ENCODE data around the gene ACSL3.

Gene ACSL3

DNA sequence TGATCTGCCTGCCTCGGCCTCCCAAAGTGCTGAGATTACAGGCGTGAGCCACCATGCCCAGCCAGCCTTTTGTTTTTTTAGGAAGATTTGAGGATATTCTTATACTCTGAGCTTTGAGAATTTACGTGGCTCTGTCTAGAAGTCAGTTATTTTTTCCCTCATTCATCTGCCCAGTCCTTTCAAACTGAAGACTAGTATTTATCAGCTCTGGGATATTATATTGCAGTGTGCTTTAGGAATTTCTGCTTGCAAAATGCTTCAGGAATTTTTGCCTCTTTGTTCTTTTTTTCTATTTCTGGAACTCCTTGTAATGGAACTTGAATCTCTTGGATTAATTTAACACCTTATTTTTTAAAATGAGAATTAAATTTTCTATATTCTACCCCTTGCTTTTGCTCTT is 22.6 kb downstream of the ACSL3 start:
- DNase-seq (ENCODE audit: low spot score), result no peak

DNA sequence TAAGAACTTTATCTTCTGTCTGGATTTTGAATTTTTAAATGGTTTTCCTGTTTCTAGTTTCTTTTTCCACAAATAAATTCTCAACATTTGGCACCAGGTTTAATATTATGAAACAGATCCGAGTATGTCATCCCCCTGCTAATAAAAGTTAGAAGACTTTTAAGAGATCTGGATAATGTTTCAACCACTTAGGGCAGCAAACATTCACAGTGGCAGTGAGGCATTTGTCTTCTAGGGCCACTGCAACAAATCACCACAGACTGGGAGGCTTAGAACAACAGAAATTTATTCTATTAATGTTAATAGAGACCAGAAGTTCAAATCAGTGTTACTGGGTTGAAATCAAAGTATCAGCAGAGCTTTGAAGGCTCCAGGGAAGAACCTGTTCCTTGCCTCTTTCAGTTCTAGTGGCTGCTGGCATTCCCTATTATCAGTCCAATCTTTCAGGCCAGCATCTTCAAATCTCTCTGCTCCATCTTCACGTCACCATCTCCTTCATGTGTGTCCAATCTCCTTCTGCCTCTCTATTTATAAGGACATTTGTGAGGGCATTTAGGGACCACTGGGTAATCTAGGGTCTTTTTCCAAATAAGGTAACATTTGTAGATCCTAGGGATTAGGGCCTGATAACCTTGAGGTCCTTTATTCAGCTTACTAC is 23.4 kb downstream of the ACSL3 start:
- no peak for DNase-seq (ENCODE audit: low spot score)

DNA sequence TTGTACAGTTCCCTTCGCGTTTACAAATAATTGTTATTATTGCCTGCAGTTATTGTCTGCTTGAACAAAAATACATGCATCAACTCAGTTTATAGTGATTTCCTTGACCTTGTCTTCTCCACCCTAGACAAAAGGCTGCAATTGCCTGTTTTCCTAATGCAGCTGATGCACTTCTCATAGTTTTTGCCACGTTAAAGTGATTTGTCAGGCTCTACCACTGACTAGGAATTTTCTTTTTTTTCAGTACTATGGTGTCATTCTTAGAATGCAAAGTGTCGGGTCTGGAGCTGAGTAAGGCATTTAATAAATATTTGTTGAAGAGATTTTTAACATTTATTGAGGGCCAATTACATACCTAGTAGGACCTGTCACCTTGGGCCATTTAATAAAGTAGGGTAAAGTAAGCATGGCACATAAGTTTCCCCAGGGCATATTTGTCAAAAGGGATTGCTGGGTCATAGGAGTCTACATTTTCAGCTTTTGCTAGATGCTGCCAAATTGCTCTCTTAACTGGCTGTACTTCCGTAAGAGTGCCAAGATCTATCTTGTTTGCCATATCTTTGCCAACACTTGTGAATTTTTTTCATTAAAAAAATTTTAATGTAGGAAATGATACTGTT is 24.1 kb downstream of the ACSL3 start:
- no peak for DNase-seq (ENCODE audit: low spot score)

DNA sequence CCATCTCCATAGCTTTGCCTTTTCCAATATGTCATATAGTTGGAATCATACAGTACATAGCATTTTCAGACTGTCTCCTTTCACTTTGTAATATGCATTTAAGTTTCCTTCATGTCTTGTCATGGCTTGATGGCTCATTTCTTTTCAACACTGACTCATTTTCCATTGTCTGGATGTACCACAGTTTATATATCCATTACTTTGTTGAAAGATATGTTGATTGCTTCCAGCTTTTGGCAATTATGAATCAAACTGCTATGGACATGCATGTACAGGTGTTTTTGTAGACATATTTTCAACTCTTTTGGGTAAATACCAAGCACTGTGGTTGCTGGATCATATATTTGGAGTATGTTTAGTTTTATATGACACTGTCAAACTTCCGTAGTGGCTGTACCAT is 26.3 kb downstream of the ACSL3 start:
- DNase-seq (ENCODE audit: low spot score), result no peak

DNA sequence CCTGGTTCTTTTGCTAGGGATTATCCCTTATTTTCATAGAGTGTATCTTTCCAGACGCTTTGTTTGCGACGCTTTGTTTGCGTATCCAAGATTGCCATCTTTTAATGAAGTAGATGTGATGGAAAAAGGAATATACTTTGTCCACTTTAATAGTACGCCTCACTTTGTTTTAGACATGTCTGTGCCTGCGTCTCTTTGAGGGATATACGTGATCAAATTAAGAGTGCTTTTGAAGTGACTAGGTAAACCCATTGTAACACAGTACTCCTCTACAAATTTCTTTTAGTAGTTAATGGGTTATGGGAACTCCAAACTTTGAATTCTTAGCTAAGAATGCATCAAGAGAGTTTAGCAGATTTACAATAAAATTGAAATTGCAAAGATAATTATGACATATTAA is 27.9 kb downstream of the ACSL3 start:
- no peak for DNase-seq (ENCODE audit: low spot score)

DNA sequence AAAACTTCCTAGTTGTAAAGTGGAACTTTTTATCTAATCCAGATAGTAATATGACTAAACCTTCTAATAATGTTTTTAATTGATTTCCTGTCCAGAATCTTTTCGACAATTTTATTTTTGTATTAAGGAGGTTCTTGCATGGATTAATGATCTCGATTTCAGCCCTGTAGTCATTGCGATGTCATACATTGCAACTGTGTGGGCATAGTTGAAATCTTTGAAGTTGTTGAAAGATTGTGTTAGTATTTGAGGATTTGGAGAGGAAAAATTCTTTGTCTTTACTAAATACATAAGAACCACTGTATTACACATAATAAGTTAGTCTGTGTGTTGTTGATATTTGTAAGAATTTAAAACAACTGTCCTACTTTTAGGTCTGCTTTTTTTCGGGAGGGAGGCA is 31.1 kb downstream of the ACSL3 start:
- no peak for DNase-seq (ENCODE audit: low spot score)

DNA sequence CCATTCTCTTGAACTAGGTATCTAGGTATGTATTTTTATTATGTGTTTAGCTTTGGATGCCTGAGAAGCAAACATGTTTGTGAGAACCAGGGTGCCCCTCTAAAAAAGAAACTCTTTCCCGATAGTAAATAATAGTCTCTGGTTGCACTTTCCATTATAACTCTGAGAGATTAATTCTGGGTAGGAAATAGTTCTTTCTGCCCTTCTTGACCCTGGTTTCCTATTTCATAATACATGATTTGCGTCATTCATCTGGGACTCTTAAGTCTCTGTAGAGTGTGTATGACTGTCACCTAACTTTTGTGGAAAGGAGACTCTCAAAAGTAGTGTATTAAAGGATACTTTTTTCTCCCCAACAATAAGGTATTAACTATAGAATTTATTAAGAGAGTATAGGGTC is 31.5 kb downstream of the ACSL3 start:
- DNase-seq (ENCODE audit: low spot score), result no peak

DNA sequence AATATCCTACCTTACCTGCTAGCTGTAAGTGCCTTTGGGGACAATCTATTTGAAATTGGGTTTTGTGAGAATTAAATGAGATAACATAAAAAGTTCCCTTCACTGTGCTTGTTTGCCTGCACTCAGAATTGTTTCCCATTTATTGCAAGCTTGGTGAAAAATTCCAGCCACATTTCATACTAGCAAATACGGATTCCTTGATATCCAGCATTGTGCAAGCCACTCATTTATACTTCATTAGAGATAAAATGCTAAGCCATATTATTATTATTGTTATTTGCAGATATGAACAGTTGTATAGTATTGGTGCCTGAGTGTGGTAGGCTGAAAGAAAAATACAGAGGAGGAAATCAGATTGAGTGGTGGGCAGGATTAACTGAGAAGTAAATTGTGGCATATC is 31.9 kb downstream of the ACSL3 start:
- DNase-seq (ENCODE audit: low spot score), result no peak

DNA sequence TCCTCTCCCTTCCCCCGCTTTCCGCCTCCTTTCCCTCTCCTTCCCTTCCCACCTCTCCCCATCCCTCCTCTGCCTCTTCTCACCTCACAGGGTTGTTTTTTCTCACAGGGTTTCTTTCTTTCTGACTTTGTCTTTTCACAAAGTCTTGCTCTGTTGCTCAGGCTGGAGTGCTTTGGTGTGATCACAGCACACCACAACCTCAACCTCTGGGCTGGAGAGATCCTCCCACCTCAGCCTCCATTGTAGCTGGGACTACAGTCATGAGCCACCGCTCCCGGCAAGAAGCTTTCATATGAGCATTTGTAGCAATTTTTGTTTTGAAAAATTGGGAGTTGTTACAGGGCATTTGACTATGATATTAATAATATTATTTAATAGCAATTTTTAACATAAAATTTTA is 32.9 kb downstream of the ACSL3 start:
- DNase-seq (ENCODE audit: low spot score), result no peak

DNA sequence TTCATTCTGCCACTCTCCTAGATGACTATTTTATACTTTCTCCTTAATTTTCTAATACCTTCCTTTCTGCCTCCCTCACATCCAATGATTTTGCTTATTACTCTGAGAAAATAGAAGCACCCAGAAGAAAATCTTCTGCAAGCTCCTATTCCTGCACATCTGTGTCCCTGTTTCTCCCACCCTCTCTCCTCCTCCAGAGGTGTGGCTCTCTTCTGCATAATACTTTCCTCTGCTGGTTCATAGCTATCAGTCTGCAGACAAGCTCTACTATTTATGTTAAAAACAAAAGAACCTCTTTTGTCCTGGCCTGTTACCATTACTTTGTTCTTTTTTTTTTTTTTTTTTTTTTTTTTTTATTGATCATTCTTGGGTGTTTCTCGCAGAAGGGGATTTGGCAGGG is 34.3 kb downstream of the ACSL3 start:
- DNase-seq (ENCODE audit: low spot score), result no peak

DNA sequence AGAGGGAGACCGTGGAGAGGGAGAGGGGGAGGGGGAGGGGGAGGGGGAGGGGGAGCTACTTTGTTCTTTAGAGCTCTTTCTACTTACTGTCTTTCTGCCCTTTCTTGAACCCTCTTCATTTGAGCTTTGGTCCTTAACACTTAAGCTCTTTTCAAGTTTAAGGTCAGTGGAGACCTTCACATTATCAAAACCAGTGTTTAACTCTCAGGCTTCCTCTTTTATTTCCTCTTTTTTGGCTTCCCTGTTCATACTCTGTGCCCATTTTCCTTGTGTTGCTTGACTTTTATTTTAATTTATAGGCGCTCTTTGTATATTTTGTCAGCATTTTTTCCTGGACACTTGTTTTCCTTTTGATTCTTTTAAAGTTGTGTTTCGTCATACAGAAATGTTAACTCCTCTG is 37.1 kb downstream of the ACSL3 start:
- DNase-seq (ENCODE audit: low spot score), result no peak

DNA sequence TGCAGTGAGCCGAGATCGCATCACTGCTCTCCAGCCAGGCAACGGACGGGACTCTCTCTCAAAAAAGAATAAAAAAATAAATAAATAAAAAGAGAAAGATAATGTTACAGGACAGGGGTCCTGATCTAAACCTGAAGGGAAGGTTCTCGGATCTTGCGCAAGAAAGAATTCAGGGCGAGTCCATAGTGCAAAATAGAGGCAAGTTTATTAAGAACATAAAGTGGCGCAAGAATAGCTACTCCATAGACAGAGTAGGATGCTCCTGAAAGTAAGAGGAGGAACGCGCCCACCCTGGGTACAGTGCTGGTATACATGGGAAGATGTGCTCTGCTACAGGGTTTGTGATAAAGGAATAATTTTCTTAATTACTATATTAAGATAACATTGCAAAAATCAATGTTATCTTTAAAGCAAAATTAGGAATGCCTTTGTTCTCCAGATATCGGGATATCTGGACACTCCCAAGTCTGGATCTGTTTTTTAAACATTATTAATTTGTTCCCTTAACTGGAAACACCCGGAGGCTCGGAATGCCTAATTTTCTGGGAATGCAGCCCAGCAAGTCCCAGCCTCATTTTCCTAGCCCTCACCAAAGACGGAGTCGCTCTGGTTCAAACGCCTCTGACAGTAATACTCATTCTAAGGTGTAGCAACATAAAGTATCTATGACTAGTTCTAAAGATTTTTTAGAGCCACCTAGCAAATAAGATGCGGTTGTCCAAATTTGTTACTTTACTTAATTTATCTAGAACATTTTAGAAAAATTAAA is 38.8 kb downstream of the ACSL3 start:
- no peak for DNase-seq (ENCODE audit: low spot score)

DNA sequence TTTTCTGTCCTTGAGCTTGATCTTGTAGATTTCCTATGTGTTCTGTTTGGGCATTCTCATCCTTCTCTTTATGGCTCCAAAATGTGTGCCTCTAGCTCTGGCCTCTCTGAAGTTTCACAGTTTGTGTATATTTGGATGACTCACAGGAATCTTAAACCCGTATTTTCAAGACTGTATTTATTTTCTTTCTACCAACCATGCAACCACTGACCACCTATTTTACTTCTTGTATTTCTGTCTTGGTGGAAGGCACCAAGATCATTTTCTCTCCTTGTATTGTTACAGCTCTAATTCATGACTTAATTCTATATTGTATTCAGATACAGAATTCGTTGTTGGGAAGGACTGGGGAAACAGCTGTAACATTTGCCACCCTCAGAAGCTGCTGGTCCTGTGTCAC is 39.5 kb downstream of the ACSL3 start:
- DNase-seq (ENCODE audit: low spot score), result no peak

DNA sequence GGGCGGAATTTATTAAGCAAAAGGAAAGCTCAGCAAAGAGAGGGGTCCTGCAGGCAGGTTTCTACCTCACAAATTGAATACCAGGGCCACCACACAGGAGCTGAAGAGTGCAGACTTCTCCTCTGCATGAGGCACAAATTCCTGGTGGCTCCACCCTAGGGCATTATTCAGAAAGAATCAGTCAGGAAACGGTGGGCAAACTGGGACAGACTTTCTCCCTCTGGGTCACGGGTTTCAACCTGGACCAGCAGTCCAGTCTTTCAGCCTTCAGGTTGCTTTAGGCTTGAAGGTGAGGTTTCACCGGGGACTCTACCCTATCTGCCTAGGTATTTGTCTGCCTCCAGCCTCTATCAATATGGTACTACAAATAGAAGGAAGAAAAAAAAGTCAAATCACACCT is 41.8 kb downstream of the ACSL3 start:
- DNase-seq (ENCODE audit: low spot score), result no peak

DNA sequence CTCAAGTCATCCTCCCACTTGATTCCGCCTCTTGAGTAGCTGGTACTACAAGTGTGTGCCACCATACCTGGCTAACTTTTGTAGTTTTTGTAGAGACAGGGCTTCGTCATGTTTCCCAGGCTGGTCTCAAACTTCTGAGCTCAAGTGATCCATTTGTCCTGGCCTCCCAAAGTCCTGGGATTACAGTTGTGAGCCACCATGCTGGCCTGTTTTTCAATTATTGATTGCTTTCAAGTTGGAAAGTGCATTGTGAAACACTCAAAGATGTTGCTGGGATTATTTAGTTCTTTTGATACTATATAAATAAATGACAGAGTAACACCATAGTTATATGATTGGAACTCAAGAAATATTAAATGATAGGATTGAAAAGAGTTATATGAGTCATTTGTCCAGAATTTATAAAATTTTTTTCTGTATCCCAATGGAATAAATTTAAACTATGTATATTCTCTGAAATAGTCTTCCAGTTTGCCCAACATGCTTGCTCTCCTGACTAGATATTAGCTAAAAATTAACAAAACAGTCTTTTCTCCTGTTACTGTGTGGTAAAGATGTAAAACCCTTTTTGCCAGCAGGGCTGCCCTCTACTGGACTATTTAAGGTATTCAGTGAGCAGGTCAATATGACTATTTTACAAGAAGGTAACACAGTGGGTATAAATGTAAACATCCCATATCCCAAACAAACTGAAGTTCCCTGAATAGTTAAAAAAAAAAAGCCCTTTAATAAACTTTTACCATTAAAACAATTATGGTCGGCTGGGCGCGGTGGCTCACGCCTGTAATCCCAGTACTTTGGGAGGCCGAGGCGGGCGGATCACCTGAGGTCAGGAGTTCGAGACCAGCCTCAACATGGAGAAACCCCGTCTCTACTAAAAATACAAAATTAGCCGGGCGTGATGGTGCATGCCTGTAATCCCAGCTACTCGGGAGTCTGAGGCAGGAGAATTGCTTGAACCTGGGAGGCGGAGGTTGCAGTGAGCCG is 42.7 kb downstream of the ACSL3 start:
- peak; percentile 30 for DNase-seq (ENCODE audit: low spot score)

DNA sequence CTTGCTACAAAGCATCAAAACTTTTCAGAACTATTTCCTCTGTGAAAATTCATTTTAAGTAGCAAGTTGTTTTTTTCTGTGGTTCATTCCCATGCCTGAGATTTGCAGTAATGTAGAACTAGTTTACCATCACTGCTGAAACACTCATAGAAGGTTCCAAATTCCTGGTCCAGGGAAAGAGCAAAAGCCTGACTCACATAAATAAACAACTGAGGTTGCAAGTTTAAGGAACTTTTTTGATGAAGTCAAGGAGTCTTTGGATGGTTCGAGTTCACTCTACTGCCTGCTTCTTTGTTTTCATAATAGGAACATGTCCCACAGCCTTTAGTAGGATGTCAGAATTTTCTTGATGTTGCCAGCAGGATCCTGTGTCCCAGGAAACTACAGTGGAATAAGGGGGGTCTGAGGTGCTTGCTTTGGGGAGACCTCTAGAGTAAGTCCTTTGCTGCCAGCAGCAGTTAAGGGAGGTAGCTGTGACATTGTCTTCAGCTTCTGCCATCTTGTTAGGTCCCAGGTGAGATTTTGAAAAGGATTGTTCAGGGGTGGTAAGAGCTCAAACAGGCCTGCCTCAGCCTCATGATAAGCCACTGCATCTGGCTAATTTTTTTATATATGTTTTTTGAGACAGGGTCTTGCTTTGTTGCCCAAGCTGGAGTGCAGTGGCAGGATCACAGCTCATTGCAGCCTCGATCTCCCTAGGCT is 43.9 kb downstream of the ACSL3 start:
- DNase-seq (ENCODE audit: low spot score), result no peak

DNA sequence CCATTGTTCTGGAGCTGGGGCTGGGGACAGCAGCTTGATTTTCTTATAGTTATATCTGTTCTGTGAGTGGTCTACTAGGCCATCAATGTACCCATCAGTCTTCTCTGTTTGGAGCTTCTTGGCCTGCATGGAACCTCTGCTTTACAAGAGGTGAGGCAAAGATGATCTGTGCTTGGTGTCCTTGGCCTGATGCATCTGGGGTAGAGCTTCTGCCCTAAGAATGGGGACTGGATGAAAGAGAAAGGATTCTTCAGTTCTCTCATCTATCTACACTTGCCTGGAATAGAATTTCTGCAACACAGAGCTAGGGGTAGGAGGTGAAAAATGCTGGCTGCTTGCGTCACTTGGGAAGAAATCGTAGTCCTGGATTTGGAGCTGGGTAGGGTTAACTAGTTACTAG is 46.2 kb downstream of the ACSL3 start:
- no peak for DNase-seq (ENCODE audit: low spot score)

DNA sequence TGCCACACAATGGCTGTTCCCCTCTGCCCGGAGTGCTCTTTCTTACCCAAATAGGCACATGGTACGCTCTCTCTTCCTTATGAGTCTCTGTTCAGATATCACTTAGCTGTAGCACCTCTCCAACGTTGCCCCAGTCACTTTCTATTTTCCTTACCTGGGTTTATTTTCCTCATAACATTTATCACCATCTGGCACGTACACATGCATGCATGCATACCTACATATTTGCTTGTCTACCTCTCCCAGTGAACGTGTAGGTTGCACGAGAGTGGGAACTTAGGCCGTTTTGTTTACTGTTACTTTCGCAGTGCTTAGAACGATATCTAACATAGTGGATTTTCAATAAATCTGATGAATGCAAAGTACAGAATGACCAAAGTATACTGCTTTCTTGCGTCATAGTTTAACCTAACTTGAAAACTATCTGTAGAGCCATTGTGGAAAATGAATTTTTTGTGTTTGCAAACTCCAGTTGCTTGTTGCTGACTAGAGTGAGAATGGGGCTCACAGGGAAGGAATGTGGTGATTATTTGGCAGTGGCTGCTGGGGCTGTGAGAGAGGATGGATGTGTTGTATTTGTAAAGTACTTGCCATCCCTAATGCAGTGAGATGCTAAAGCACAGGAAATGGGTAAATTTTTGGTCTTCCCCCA is 47.1 kb downstream of the ACSL3 start:
- DNase-seq (ENCODE audit: low spot score), result no peak

DNA sequence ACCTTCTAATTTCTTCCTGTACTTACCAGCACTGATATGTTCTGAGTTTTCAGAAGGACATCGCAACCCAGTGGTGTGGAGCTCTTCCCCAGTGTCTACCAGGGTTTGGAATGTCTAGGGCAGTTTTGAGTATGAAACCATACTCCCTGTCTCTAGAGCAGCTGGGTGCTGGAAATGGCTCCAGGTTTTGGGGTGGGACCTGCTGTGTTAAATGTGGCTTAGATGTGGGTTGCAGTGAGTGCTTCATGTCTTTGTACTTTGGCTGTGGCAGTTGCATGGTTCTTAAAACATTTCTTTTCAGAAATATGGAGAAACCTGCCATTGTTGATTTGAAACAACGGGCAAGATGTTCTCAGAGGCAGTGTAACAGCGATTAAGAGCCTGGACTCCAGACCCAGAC is 48.5 kb downstream of the ACSL3 start:
- no peak for DNase-seq (ENCODE audit: low spot score)

DNA sequence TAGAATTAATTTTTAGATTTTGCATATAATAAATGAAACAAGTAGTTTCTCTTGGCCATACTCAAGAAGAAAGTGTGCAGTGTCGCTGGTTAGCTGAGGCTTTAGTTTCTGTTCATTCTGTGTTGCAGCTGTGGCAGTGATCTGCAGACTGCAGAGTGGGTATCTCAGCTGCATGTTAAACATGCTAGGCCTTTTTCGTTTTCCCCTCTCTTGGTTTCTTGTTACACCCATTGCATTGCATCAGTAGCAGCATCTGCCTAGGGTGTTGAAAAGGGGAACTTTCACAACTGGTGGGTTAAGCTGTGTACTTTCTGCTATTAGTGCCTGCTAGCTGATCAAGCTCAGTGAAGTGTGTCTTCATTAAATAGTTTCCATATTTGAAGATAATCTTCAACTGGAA is 51.3 kb downstream of the ACSL3 start:
- no peak for DNase-seq (ENCODE audit: low spot score)

DNA sequence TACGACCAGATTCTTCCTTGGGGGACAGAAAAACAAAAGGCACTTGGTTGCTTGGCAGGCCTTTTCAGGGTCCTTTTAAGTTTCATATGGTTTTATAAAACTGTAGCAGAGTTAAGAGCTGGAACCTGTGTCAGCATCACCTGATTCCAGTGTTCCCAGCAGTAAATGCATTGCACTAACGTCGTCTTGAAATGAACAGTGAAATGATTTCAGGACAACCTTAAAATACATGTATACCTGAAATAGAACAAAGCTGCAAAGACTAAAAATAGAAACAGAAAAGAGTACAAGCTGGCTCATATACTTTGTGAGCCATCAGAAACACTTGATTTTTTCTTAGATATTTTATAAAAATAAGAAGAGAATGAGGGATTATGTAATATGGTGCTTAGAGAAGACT is 51.9 kb downstream of the ACSL3 start:
- no peak for DNase-seq (ENCODE audit: low spot score)
